Neutrophil (primary cell): ENCODE data around the gene TMEM167B.

ENCODE experiments used
- H3K27ac ChIP-seq: fragments of 200-600 bp; sonication (generic); 2 replicates; pipeline ENCODE4 v1.5.1; 2016; ENCODE audit warnings: mild to moderate bottlenecking, moderate library complexity
- H3K27me3 ChIP-seq: fragments of 200-600 bp; sonication (generic); 2 replicates; pipeline ENCODE4 v1.6.0; 2016; ENCODE audit warnings: mild to moderate bottlenecking
- H3K36me3 ChIP-seq: fragments of 200-600 bp; sonication (generic); 2 replicates; pipeline ENCODE4 v1.5.1; 2017
- H3K4me1 ChIP-seq, 2 experiments: fragments of 200-600 bp in 1 of 2; sonication (generic) in 1 of 2; 1 replicate in 1 of 2; 2 replicates in 1 of 2; pipeline versions ENCODE4 v1.5.1 to v1.6.1; 2013 to 2016; ENCODE audit warnings: low read depth in 1 of 2, low read length in 1 of 2, mild to moderate bottlenecking in 1 of 2, moderate library complexity in 1 of 2; ENCODE audit not compliant: control insufficient read depth in 1 of 2, insufficient read depth in 1 of 2
- H3K4me3 ChIP-seq, 2 experiments: fragments of 200-600 bp in 1 of 2; sonication (generic) in 1 of 2; 1 replicate in 1 of 2; 2 replicates in 1 of 2; pipeline ENCODE4 v1.5.1; 2013 to 2016; ENCODE audit warnings: low read depth in 1 of 2, low read length in 1 of 2, mild to moderate bottlenecking in 1 of 2, moderate library complexity in 1 of 2
- H3K9me3 ChIP-seq: fragments of 200-600 bp; sonication (generic); 2 replicates; pipeline ENCODE4 v1.5.1; 2016
- CTCF ChIP-seq: fragments of 200-600 bp; sonication (generic); IDR thresholded peaks from 2 replicates; pipeline ENCODE4 v1.5.1; 2016; ENCODE audit warnings: antibody characterized with exemption

TMEM167B gene

DNA sequence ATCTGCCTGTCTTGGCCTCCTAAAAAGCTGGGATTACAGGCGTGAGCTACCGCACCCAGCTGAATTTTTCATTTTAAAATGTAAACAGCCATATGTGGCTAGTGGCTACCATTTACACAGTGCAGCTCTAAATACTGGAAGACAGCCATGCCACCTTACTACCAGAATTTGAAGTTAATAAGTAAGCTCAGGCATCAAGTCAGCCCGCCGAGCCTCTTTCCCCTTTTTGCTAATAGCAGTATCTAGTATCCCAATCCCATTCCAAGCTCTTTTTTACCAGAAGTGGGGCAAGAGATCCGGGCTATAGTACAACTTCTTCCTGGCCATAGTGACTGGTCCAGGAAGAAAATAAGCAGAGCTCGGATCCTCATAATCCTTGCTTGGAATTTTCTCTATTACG lies 29.9 kb upstream of the TMEM167B start:
- no peaks in the 10 kb centered on the region for H3K4me1 ChIP-seq
- H3K27me3 ChIP-seq: no peaks in the 10 kb centered on the region
- peaks cover 34% of the 10 kb centered on the region for H3K36me3 ChIP-seq
- H3K9me3 ChIP-seq: no peaks in the 10 kb centered on the region
- H3K27ac ChIP-seq: no peak overlapping the region
- TF ChIP-seq CTCF: no peak
- no peak overlapping the region for H3K4me3 ChIP-seq

DNA sequence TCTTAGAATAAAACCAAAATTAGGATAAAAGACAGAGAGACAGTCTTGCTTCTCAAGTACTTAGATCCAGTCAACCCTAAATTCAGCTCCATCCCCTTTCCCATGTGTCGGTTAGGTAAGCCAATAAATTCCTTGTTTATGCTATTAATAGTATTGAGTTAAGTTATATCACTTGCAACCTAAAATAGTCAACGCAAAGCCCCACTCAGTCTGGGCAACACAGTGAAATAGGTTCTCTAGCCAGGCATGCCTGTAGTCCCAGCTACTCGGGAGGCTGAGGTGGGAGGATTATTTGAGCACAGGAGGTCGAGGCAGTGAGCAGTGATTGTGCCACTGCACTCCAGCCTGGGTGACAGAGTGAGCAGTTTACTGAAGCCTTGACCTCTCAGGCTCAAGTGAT lies 29.4 kb upstream of the TMEM167B start:
- no peak overlapping the region for H3K4me3 ChIP-seq
- H3K4me1 ChIP-seq: no peaks in the 10 kb centered on the region
- no peak for TF ChIP-seq CTCF
- H3K27ac ChIP-seq: no peak overlapping the region
- peaks cover 39% of the 10 kb centered on the region for H3K36me3 ChIP-seq
- no peaks in the 10 kb centered on the region for H3K9me3 ChIP-seq
- no peaks in the 10 kb centered on the region for H3K27me3 ChIP-seq

DNA sequence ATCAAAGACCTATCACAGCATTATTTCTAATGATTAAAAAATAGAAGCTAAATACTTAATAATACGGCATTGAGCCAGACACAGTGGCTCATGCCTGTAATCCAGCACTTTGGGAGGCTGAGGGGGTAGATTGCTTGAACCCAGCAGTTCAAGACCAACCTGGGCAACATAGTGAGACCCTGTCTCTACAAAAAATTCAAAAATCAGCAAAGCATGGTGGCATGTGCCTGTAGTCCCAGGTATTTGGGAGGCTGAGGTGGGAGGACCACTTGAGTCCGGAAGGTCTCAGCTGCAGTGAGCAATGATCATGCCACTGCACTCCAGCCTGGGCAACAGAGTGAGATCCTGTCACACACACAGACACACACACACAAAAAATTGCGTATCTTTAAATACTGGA lies 25.4 kb upstream of the TMEM167B start:
- Histone ChIP-seq H3K36me3 (peaks cover 58% of the 10 kb centered on the region), H3K4me3 (no peak overlapping the region)
- no peak for TF ChIP-seq CTCF

DNA sequence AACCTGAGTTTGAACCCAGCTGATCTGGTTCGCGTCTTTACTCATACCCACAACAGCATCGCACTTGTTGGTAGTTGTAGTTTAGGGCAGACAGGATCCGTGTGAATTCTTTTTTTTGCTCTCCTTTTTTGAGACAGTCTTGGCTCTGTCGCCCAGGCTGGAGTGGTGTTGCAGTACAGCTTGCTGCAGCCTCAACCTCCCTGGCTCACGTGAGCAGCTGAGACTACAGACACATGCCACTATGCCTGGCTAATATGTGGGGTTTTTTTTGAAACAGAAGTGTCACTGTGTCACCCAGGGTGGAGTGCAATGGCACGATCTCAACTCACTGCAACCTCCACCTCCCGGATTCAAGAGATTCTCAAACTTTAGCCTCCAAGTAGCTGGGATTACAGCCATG lies 22.7 kb upstream of the TMEM167B start:
- Histone ChIP-seq H3K9me3 (no peaks in the 10 kb centered on the region), H3K4me3 (no peak overlapping the region), H3K4me1 (peaks cover 8% of the 10 kb centered on the region in 2 experiments), H3K36me3 (peaks cover 57% of the 10 kb centered on the region), H3K27me3 (no peaks in the 10 kb centered on the region), H3K27ac (no peak overlapping the region)
- TF ChIP-seq CTCF: no peak

More for the DNA sequence above, 25.4 kb upstream of the TMEM167B start:
- H3K4me1 ChIP-seq: no peaks in the 10 kb centered on the region
- no peaks in the 10 kb centered on the region for H3K27me3 ChIP-seq
- H3K9me3 ChIP-seq: no peaks in the 10 kb centered on the region
- no peak overlapping the region for H3K27ac ChIP-seq

- no peak for TF ChIP-seq CTCF
- Histone ChIP-seq H3K27me3 (no peaks in the 10 kb centered on the region), H3K36me3 (peaks cover 43% of the 10 kb centered on the region), H3K9me3 (no peaks in the 10 kb centered on the region), H3K4me3 (no peak overlapping the region), H3K4me1 (peaks cover 11% of the 10 kb centered on the region in 2 experiments), H3K27ac (no peak overlapping the region)
Observed at GRCh38 chr1:109069294-109069693, 21.3 kb upstream of the TMEM167B start.
